Progenitor cell of endocrine pancreas (in vitro differentiated cells): Measurements from ENCODE around the gene KDELR1. TPM values are rescaled to one million over a fixed set of nuclear protein-coding genes. Genes with fewer than 3 reads are reported as not detected.
"Not testable (repeated sequence)": the region's sequence is repeated elsewhere in the genome, so short reads cannot be mapped to it uniquely, and the experiment has no call there.

ENCODE experiments used
- DNase-seq: peaks from one replicate; pipeline ENCODE4 v3.0.0; 2021; ENCODE audit warnings: low spot score; ENCODE audit not compliant: unreplicated experiment
- H3K27ac Mint-ChIP-seq: 2 replicates; pipeline ENCODE4 v1.8.0; 2021; ENCODE audit warnings: mild to moderate bottlenecking, moderate library complexity, mixed read lengths
- H3K27me3 Mint-ChIP-seq: 2 replicates; pipeline ENCODE4 v1.8.0; 2021; ENCODE audit warnings: mixed read lengths
- H3K36me3 Mint-ChIP-seq: 2 replicates; pipeline ENCODE4 v1.8.0; 2022; ENCODE audit warnings: mixed read lengths; ENCODE audit not compliant: insufficient read depth
- H3K4me1 Mint-ChIP-seq: 2 replicates; pipeline ENCODE4 v1.8.0; 2021; ENCODE audit warnings: low read depth, mixed read lengths
- H3K4me3 Mint-ChIP-seq: 2 replicates; pipeline ENCODE4 v1.8.0; 2021; ENCODE audit warnings: low read depth, mild to moderate bottlenecking, moderate library complexity, mixed read lengths
- H3K9me3 Mint-ChIP-seq: 2 replicates; pipeline ENCODE4 v1.8.0; 2021; ENCODE audit warnings: low read depth, mixed read lengths
- CTCF ChIP-seq: fragments of 200-600 bp; sonication (generic); IDR thresholded peaks from one replicate; pipeline ENCODE4 v1.5.0; 2021; ENCODE audit warnings: antibody characterized with exemption, mild to moderate bottlenecking; ENCODE audit not compliant: unreplicated experiment
- total RNA-seq: library from RNA; stranded (reverse); gene quantifications from 2 replicates; pipeline ENCODE4 v1.2.1, GENCODE V29; 2021

KDELR1 gene
- total RNA-seq, 1 donor from 2014 or later: 213 TPM

GRCh38 chr19:48373567-48373966 is 17.8 kb downstream of the KDELR1 start:
- Mint-ChIP-seq H3K27ac (no peak overlapping the region), H3K9me3 (no peaks in the 10 kb centered on the region)

GRCh38 chr19:48372904-48373303 is 18.4 kb downstream of the KDELR1 start:
- H3K4me3 Mint-ChIP-seq: no peak overlapping the region
- no peaks in the 10 kb centered on the region for H3K4me1 Mint-ChIP-seq
- H3K27me3 Mint-ChIP-seq: no peaks in the 10 kb centered on the region
- H3K9me3 Mint-ChIP-seq: no peaks in the 10 kb centered on the region
- no peaks in the 10 kb centered on the region for H3K36me3 Mint-ChIP-seq
- DNase-seq: no peak
- no peak for TF ChIP-seq CTCF
- H3K27ac Mint-ChIP-seq: no peak overlapping the region

More at GRCh38 chr19:48373567-48373966, 17.8 kb downstream of the KDELR1 start:
- no peak overlapping the region for H3K4me3 Mint-ChIP-seq
- no peaks in the 10 kb centered on the region for H3K36me3 Mint-ChIP-seq
- no peaks in the 10 kb centered on the region for H3K27me3 Mint-ChIP-seq
- TF ChIP-seq CTCF: no peak
- H3K4me1 Mint-ChIP-seq: no peaks in the 10 kb centered on the region
- DNase-seq: no peak

- H3K9me3 Mint-ChIP-seq, H3K27me3 Mint-ChIP-seq, H3K27ac Mint-ChIP-seq, DNase-seq, H3K4me3 Mint-ChIP-seq, H3K36me3 Mint-ChIP-seq, H3K4me1 Mint-ChIP-seq: not testable (repeated sequence)
Measured at GRCh38 chr19:48371771-48372170, 19.6 kb downstream of the KDELR1 start.

- Mint-ChIP-seq H3K36me3 (no peaks in the 10 kb centered on the region), H3K4me1 (no peaks in the 10 kb centered on the region), H3K27me3 (no peaks in the 10 kb centered on the region), H3K9me3 (no peaks in the 10 kb centered on the region), H3K27ac (no peak overlapping the region), H3K4me3 (no peak overlapping the region)
- no peak for TF ChIP-seq CTCF
- no peak for DNase-seq
Measured at GRCh38 chr19:48371367-48371766, 20.0 kb downstream of the KDELR1 start.

GRCh38 chr19:48370955-48371354 is 20.4 kb downstream of the KDELR1 start:
- no peaks in the 10 kb centered on the region for H3K27me3 Mint-ChIP-seq
- no peak for DNase-seq
- no peaks in the 10 kb centered on the region for H3K9me3 Mint-ChIP-seq
- no peak overlapping the region for H3K4me3 Mint-ChIP-seq
- H3K4me1 Mint-ChIP-seq: no peaks in the 10 kb centered on the region
- TF ChIP-seq CTCF: no peak
- no peaks in the 10 kb centered on the region for H3K36me3 Mint-ChIP-seq
- peak overlapping the region; percentile 43 for H3K27ac Mint-ChIP-seq

- Mint-ChIP-seq H3K9me3 (no peaks in the 10 kb centered on the region), H3K36me3 (no peaks in the 10 kb centered on the region), H3K4me1 (no peaks in the 10 kb centered on the region), H3K27me3 (no peaks in the 10 kb centered on the region), H3K4me3 (no peak overlapping the region), H3K27ac (no peak overlapping the region)
- TF ChIP-seq CTCF: no peak
- no peak for DNase-seq
Measured at GRCh38 chr19:48368936-48369335, 22.4 kb downstream of the KDELR1 start.
